Uterus (tissue), 2 donors: ENCODE data around the gene ACSL4.

Experiments used
- POLR2A ChIP-seq, 2 donors: fragments of 450-650 bp; IDR thresholded peaks; one replicate each; pipeline ENCODE4 v1.6.1; 2016; ENCODE audit warnings: antibody characterized with exemption in 2 of 2, mild to moderate bottlenecking in 1 of 2, moderate library complexity in 1 of 2
- TF ChIP-seq, protein P1 (sequence below), 4 experiments: fragments of 200-600 bp in 2 of 4; fragments of 450-650 bp in 2 of 4; sonication (generic) in 2 of 4; IDR thresholded peaks; one replicate each; pipeline ENCODE4 v1.5.1; 2016 to 2019; ENCODE audit warnings: antibody characterized with exemption in 4 of 4, mild to moderate bottlenecking in 2 of 4, moderate library complexity in 1 of 4

DNA sequence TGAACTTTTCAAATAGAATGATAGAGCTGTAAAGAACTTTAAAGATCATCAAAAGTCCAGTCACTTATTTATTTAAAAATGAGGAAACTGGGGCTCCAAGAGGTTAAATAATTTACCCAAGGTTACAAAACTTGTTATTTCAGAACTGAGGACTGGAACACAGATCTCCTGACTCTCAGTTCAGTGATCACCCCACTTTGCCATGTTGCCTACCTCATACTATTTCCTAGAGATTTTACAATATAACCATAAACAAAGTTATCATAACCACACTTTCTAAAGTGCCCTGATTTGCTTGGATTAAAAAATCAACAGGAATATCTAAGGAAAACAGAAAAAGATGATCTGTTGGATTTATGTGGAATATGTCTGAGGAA is 7.4 kb upstream of the ACSL4 start:
- TF ChIP-seq, protein P1, sequence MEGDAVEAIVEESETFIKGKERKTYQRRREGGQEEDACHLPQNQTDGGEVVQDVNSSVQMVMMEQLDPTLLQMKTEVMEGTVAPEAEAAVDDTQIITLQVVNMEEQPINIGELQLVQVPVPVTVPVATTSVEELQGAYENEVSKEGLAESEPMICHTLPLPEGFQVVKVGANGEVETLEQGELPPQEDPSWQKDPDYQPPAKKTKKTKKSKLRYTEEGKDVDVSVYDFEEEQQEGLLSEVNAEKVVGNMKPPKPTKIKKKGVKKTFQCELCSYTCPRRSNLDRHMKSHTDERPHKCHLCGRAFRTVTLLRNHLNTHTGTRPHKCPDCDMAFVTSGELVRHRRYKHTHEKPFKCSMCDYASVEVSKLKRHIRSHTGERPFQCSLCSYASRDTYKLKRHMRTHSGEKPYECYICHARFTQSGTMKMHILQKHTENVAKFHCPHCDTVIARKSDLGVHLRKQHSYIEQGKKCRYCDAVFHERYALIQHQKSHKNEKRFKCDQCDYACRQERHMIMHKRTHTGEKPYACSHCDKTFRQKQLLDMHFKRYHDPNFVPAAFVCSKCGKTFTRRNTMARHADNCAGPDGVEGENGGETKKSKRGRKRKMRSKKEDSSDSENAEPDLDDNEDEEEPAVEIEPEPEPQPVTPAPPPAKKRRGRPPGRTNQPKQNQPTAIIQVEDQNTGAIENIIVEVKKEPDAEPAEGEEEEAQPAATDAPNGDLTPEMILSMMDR (IDR thresholded peaks at IDR 0.05), result no peak
- TF ChIP-seq POLR2A (IDR thresholded peaks at IDR 0.05), result no peak
